22Rv1 (cell line): ENCODE results near the gene PKHD1.

Experiments used
- H3K27ac ChIP-seq: fragments of 450-650 bp; 2 replicates; pipeline ENCODE4 v1.5.1; 2017
- CTCF ChIP-seq: fragments of 450-650 bp; IDR thresholded peaks from 2 replicates; pipeline ENCODE4 v1.5.1; 2017; ENCODE audit warnings: mild to moderate bottlenecking
- ZFX ChIP-seq: fragments of 450-650 bp; IDR thresholded peaks from 2 replicates; pipeline ENCODE4 v1.6.1; 2017; ENCODE audit warnings: antibody characterized with exemption, borderline replicate concordance

Gene PKHD1

GRCh38 chr6:51843456-51844056 lies 243.9 kb downstream of the PKHD1 start:
- peak overlapping the region; percentile 49 for H3K27ac ChIP-seq
- TF ChIP-seq ZFX (no peak), CTCF (no peak)

- TF ChIP-seq CTCF (no peak), ZFX (no peak)
- H3K27ac ChIP-seq = no peak overlapping the region; the same call in 1 of the 2 replicates
Observed at GRCh38 chr6:51842804-51843378, 244.5 kb downstream of the PKHD1 start.

- TF ChIP-seq CTCF = no peak
- TF ChIP-seq ZFX = no peak
- no peak overlapping the region for H3K27ac ChIP-seq
Observed at GRCh38 chr6:51842061-51842803, 245.2 kb downstream of the PKHD1 start.

GRCh38 chr6:51841626-51842025 lies 245.8 kb downstream of the PKHD1 start:
- TF ChIP-seq ZFX (no peak), CTCF (no peak)
- H3K27ac ChIP-seq = no peak overlapping the region

GRCh38 chr6:51839726-51840374 lies 247.6 kb downstream of the PKHD1 start:
- TF ChIP-seq CTCF = no peak
- TF ChIP-seq ZFX = no peak
- no peak overlapping the region for H3K27ac ChIP-seq

- TF ChIP-seq CTCF = no peak
- TF ChIP-seq ZFX = no peak
- H3K27ac ChIP-seq = no peak overlapping the region
Observed at GRCh38 chr6:51830666-51831065, 256.7 kb downstream of the PKHD1 start.

- no peak for TF ChIP-seq CTCF
- no peak for TF ChIP-seq ZFX
- no peak overlapping the region for H3K27ac ChIP-seq
Observed at GRCh38 chr6:51827580-51827979, 259.8 kb downstream of the PKHD1 start.
